Tibial nerve (tissue), 3 donors: ENCODE data around the gene CRHR1.

Experiments
- CTCF ChIP-seq, 5 experiments: fragments of 200-600 bp in 3 of 5; fragments of 450-650 bp in 2 of 5; sonication (generic) in 3 of 5; IDR thresholded peaks; one replicate each; pipeline ENCODE4 v1.5.1; 2016 to 2019; ENCODE audit warnings: antibody characterized with exemption in 5 of 5, mild to moderate bottlenecking in 3 of 5, moderate library complexity in 2 of 5
- POLR2A ChIP-seq, 2 donors: fragments of 450-650 bp; IDR thresholded peaks; one replicate each; pipeline ENCODE4 v1.6.1; 2017; ENCODE audit warnings: antibody characterized with exemption in 2 of 2, mild to moderate bottlenecking in 2 of 2, moderate library complexity in 2 of 2

- TF ChIP-seq CTCF (IDR thresholded peaks at IDR 0.05) (no peak), POLR2A (IDR thresholded peaks at IDR 0.05) (no peak)
Measured at GRCh38 chr17:45784741-45785479, 790 bp downstream of the CRHR1 start.
